ENCODE results near the gene ELP1.
"Not testable (repeated sequence)": the region's sequence is repeated elsewhere in the genome, so short reads cannot be mapped to it uniquely, and the experiment has no call there.

The ELP1 gene

DNA sequence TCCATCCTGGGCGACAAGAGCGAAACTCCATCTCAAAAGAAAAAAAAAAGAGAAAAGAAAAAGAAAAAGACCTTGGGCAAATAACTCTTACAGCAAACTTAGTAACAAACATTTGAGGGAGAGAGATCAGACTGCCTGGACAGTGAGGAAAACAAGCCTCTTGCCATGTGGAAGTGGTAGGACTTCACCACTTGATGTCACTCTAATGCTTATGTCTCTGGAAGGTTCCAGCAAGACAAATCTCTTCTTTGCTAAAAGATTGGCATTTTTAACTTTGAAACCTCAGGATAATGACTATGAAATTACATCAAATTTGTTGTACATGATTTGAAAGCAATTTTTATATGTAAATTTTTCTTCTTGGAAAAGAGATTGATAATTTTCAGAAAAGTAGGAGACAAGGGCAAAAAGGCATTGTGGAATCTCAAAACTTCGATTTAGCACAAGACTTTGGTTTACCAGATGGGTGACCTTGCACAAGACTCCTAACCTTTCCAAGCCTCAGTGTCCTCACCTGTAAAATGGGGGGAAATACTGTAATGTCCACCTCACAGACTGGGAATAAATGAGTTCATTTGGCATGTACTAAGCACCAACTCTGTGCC is 83.5 kb downstream of the ELP1 start:
- FAIRE-seq, result no peak

DNA sequence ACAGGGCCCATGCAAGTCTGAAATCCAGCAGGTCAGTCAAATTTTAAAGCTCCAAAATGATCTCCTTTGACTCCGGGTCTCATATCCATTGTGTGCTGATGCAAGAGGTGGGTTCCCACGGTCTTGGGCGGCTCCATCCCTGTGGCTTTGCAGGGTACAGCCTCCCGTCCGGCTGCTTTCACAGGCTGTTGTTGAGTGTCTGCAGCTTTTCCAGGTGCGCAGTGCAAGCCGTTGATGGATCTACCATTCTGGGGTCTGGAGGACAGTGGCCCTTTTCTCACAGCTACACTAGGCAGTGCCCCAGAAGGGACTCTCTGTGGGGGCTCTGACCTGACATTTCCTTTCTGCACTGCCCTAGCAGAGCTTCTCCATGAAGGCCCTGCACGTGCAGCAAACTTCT is 85.6 kb downstream of the ELP1 start:
- FAIRE-seq, result not testable (repeated sequence)

DNA sequence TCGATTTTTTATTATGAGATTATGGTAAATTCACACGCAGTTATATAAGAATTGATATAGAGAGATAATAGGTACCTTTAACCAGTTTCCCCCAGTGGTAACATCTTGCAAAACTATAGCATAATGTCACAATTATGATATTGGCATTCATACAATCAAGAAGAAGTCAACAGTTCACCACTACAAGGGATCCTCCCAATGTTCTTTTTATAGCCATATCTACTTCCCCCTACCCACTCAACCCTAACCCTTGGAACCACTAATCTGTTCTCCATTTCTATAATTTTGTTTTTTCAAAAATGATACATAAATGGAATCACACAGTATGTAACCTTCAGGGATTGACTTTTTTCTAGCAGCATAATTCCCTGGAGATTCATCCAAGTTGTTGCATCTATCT is 88.0 kb downstream of the ELP1 start:
- no peak for FAIRE-seq

DNA sequence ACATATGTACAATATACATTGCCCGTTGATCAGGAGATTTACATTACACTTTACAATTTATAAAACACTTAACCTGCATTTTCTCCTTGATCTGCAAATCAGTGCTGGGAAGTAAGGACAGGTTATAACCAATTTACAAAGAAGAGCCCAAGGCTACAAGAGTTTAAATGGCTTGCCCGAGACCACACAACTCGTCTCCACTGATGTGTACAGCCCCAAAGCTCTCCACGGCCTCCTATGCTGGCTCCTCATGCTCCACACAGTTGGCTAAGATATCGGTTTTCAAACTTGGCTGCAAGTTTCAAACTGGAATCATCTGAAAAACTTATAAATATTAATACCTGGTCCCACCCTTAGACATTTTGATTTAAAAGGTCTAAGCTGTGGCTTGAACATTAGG is 88.4 kb downstream of the ELP1 start:
- no peak for FAIRE-seq

DNA sequence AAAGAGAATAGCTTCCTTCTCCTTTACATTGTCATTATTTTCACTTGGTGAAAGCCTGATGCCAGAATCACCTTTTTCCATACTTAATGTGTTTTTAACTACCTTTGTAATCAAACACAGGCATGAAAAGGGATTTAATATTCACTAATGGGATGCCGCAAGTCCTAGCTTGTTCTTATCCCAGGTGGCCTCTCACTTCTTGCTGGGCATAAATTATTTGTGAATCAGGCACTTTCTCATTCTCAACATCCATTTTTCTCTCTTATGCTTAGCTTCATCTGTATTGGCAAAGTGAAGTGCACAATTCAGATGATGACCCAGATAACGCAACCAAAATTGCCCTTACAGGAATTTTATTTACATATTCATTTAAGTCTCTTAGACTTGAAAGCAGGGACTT is 89.1 kb downstream of the ELP1 start:
- FAIRE-seq, result no peak

DNA sequence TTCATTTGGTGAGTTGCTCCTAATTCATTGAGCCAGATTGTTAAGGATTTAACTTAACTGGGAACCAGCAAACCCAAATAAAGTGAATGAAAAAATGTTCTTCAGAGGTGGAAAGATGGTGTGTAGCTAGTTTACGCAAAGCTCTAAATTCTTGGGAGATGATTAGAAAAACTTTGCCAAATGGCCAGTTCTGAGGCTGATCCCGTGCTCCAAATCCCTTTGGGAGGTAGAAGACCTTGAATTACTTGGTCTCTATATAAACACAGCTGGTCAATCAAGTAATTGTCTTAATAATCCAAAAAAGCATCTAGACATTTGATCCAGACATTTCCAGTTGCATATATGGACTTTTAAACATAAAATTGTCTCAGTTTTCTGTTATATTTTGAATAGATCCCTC is 89.5 kb downstream of the ELP1 start:
- FAIRE-seq, result no peak

DNA sequence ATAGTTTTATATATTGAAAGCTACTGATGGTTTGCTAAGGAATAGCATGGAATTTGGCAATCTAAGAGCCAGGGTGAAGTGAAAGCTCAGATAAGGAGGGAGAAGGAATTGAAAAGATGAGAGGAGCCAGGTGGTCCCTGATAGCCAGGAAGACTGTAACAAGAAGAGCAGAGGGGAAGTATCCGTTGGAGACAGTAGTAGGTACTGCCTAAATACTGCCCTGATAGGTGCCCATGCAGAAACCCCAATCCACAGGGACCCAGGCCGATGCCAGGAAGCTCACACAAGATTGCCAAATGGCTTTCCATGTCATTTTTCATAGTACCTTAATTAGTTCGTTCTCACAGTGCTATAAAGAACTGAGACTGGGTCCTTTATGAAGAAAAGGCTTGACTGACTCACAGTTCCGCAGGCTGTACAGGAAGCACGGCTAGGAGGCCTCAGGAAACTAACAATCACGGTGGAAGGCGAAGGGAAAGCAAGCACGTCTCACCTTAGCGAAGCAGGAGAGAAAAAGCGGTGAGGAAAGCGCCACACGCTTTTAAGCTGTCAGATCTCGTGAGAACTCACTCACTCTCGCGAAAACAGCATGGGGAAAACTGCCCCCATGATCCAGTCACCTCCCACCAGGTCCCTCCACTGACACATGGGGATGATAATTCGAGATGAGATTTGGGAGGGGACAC is 91.2 kb downstream of the ELP1 start:
- no peak for FAIRE-seq

DNA sequence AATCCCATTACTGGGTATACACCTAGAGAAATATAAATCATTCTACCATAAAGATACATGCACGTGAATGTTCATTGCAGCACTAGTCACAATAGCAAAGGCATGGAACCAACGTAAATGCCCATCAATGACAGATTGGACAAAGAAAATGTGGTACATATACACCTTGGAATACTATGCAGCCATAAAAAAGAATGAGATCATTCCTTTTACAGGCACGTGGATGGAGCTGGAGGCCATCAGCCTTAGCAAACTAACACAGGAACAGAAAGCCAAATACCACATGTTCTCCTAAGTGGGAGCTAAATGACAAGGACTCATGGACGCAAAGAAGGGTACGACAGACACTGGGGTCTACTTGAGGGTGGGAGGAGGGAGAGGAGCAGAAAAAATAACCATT is 94.4 kb downstream of the ELP1 start:
- not testable (repeated sequence) for FAIRE-seq

DNA sequence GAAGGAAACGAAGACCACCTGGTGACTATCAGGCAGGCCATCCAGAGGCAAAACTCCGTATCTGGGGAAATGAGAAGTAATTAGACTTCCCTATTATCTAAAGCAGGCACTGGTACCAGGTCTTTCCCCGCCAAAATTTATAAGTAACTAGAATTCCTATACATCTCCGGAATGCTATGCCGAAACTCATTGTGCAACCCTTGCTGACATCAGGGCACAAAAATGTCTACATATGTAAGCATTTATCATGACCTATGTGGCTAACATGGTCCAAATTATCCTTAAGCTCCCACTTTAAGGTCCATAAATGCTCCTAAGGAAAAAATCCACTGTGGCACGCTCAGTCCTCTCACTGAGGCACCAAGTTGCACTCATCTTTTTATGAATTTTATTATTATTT is 95.9 kb downstream of the ELP1 start:
- no peak for FAIRE-seq

DNA sequence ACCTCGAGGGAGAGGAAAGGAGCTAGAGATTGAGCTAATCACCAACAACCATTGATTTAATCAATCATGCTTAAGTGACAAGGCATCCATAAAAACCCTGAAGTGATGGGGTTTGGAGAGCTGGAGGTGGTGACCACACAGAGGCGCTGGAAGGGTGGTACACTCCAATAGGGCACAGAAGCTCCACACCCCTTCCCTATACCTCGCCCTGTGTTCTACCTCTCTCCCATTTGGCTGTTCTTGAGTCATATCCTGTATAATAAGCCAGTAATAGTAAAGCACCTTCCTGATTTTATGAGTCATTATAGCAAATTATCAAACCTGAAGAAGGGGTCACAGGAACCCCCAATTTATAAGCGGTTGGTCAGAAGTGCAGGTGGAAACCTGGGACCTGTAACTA is 96.4 kb downstream of the ELP1 start:
- no peak for FAIRE-seq

DNA sequence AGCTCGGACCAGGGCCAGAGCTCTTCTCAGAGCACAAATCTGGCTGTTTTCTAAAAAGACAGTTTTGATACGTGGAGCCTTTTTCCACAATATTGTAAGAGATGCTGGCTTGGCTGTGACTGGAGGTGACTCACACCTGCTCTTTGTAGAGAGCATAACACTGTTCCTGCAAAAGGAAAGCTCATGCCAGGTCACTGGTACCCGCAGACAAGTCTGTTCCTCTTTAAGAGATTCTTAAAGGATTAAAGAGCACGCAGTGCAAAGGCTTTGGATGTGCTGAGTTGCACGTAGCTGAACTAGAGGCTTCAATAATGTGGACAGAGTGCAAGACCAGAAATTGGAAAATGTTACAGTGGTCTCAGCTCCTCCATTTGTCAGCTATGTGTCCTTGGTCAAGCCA is 97.1 kb downstream of the ELP1 start:
- no peak for FAIRE-seq

DNA sequence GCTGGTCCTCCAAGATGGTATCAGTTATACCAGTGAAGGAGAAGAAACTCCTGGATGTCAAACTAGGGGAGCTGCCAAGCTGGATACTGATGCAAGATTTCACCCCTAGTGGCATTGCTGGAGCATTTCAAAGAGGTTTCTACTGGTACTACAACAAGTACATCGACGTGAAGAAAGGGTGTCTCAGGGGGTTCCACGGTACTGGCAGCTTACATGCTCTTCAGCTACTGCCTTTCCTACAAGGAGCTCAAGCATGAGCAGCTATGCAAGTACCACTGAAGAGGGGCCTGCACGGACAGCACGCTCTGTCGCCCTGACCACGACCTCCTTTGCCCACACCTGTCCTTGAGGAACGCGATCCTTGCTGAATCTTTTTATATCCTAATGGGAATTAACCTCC is 97.6 kb downstream of the ELP1 start:
- no peak for FAIRE-seq

DNA sequence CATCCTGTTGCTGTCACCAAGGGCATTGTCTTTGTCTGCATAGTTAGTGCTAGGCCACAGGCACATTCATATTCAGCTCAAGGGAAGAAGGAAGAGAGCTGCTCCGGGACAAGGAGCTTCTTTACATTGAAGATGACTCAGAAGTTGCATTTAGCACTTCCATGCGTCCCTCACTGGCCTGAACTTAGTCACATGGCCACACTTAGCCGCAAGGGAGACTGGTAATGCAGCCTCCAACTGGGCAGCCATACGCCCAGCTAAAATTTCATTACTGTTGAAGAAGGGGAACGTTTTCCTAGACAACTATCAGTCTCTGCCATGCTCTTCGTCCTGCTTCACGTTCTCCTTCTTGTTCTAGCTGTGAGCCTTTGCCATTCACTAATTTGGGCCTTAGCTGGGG is 98.1 kb downstream of the ELP1 start:
- no peak for FAIRE-seq

DNA sequence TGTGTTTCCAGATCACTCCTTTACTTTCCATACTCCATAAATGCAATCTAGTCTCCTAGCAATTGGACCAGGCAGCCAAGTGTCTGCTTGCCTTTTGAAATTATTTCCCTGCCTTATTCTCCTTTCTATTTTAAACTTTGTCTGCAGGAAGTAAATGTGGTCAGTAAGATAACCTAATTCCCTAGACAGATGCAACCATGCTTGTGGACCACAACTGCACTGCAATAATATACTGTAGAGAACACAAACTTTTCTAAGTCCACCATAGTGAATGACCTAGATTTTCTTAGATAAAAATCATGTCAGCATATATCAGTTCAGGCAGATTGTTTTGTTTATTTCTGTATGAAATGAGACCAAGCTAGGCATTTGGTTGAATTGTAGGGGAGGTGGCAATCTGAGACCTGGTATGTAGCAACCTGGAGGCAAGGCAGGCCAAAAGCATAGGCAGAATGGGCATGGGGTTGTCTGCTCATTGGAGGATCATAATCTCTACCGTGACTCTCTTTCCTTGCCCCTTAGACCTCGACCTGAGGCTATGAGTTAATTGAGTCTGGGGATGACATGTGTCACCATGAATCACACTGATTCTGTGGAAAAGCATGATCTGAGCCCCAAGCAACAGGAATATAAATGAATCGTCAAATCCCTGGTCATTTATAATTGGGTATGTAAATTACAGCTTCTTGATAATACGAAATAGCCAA is 98.8 kb downstream of the ELP1 start:
- FAIRE-seq, result no peak

DNA sequence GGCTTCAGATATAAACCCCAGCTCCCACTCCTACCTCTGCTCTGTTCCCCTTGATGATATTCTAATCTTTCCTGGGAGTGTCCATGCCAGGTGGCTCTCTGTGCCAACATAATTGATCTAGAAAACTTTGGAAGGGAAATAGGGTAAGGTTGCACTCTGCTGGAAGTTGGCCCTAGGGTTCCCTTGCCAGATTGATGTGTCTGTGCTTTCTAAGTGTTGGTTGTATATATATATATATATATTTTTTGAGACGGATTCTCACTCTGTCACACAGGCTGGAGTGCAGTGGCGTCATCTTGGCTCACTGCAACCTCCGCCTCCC is 101.8 kb downstream of the ELP1 start:
- FAIRE-seq, result no peak

DNA sequence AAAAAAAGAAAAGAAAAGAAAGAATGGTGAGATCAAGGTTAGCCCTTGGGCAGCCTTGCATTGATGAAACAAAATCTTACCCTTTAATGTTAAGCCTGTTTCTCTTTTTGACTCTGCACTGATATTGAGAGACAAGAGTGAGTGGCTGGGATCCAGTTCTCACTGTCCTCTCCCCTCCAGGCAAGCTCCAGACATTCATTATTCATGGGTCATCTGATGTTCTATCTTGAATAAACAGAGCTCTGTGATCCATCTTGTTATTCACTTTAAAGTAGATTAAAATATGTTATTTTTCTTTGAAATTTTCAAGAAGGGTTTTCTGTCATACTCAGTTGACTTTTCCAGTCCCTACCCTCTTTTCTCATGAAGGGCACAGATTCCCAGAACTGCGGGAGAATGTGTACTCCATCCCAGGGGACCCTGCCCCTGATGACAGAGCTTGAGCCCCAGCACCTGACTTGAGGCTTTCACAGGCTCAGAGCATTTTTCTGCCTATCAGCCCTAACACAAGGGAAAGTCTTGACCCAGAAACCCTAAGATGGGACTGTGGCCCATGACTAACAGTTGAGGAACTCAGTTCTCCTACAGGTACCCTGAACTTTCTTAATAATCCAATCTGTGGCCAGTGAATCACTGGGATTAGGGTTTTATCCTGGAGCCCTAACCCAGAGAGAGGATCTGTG is 102.3 kb downstream of the ELP1 start:
- FAIRE-seq, result no peak

DNA sequence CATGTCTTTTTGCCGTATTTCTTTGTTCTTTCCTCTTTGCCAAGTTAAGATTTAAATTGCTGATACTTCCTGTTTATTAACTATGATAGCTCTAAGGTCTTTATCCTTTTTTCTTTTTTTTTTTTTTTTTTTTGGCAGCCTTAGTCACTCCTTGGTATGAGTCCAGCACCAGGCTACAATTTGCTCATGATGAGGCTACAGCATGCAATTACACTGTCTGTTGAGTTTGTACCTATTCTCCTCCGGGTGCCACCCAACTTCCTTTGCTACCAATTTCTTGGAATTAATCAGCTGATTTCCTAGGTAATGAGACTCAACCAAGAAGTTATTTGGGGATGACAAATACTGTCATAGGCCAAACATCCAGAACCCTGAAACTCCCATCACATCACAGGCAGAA is 103.7 kb downstream of the ELP1 start:
- FAIRE-seq, result no peak

DNA sequence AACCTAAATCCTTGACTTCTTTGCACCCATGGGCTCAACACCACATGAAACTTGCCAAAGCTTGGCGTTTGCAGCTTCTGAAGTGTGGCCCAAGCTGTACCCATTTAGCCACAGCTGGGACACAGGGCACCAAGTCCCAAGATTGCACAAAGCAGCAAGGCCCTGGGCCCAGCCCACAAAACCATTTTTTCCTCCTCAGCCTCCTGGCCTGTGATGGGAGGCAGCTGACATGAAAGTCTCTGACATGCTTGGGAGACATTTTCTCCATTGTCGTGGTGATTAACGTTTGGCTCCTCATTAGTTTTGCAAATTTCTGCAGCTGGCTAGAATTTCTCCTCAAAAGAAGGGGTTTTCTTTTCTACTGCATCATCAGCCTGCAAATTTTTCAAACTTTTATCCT is 110.1 kb downstream of the ELP1 start:
- FAIRE-seq, result no peak
